H9 (cell line): ENCODE results near the gene MYH14. TPM values are rescaled to one million over a fixed set of nuclear protein-coding genes. Genes with fewer than 3 reads are reported as not detected.

Experiments
- DNase-seq: peaks from one replicate; pipeline ENCODE4 v3.0.0-alpha.2; 2017
- H2AFZ ChIP-seq: one replicate; pipeline ENCODE4 v1.6.1; 2013; ENCODE audit warnings: mild to moderate bottlenecking, low read length, control low read depth, moderate library complexity
- H2AK5ac ChIP-seq: 2 replicates; pipeline ENCODE4 v1.6.1; 2013; ENCODE audit warnings: low read length, control low read depth, mixed read lengths; ENCODE audit not compliant: insufficient read length
- H2BK120ac ChIP-seq: one replicate; pipeline ENCODE4 v1.6.1; 2013; ENCODE audit warnings: low read depth, mild to moderate bottlenecking, low read length, control low read depth, inconsistent platforms; ENCODE audit not compliant: poor library complexity, severe bottlenecking
- H2BK12ac ChIP-seq: 2 replicates; pipeline ENCODE4 v1.6.1; 2013; ENCODE audit warnings: low read length, control low read depth, mixed read lengths, low read depth; ENCODE audit not compliant: insufficient read length
- H2BK15ac ChIP-seq: 2 replicates; pipeline ENCODE4 v1.6.1; 2013; ENCODE audit warnings: low read depth, low read length, control low read depth
- H2BK20ac ChIP-seq: one replicate; pipeline ENCODE4 v1.6.1; 2013; ENCODE audit warnings: low read depth, mild to moderate bottlenecking, low read length, control low read depth, inconsistent platforms; ENCODE audit not compliant: poor library complexity, severe bottlenecking
- H2BK5ac ChIP-seq: 2 replicates; pipeline ENCODE4 v1.6.1; 2013; ENCODE audit warnings: low read length, control low read depth, mixed read lengths; ENCODE audit not compliant: insufficient read length
- H3K14ac ChIP-seq: 2 replicates; pipeline ENCODE4 v1.6.1; 2013; ENCODE audit warnings: low read length, control low read depth; ENCODE audit not compliant: insufficient read depth
- H3K18ac ChIP-seq: 2 replicates; pipeline ENCODE4 v1.6.1; 2013; ENCODE audit warnings: low read depth, mild to moderate bottlenecking, mixed read lengths, low read length, control low read depth; ENCODE audit not compliant: insufficient read length
- H3K23ac ChIP-seq: 2 replicates; pipeline ENCODE4 v1.6.1; 2013; ENCODE audit warnings: low read length, control low read depth, mixed read lengths, low read depth; ENCODE audit not compliant: insufficient read length
- H3K23me2 ChIP-seq: 2 replicates; pipeline ENCODE4 v1.6.1; 2013; ENCODE audit warnings: low read depth, mild to moderate bottlenecking, mixed read lengths, low read length, control low read depth; ENCODE audit not compliant: insufficient read length, poor library complexity, severe bottlenecking
- H3K27ac ChIP-seq: 2 replicates; pipeline ENCODE4 v1.5.1; 2013; ENCODE audit warnings: low read length, control low read depth, mixed read lengths, low read depth; ENCODE audit not compliant: insufficient read length
- H3K27me3 ChIP-seq: 2 replicates; pipeline ENCODE4 v1.6.1; 2013; ENCODE audit warnings: low read length, control low read depth, inconsistent platforms; ENCODE audit not compliant: insufficient read depth
- H3K4ac ChIP-seq: 2 replicates; pipeline ENCODE4 v1.6.1; 2013; ENCODE audit warnings: low read depth, mild to moderate bottlenecking, control low read depth, inconsistent platforms, low read length, moderate library complexity
- H3K4me1 ChIP-seq: 2 replicates; pipeline ENCODE4 v1.6.1; 2013; ENCODE audit warnings: low read length, control low read depth, inconsistent platforms; ENCODE audit not compliant: insufficient read depth
- H3K4me2 ChIP-seq: 2 replicates; pipeline ENCODE4 v1.6.1; 2013; ENCODE audit warnings: low read length, control low read depth, mixed read lengths; ENCODE audit not compliant: insufficient read length, insufficient read depth
- H3K56ac ChIP-seq: 2 replicates; pipeline ENCODE4 v1.6.1; 2013; ENCODE audit warnings: low read depth, mild to moderate bottlenecking, mixed read lengths, low read length, control low read depth; ENCODE audit not compliant: insufficient read length
- H3K79me1 ChIP-seq: 2 replicates; pipeline ENCODE4 v1.6.1; 2013; ENCODE audit warnings: low read depth, mild to moderate bottlenecking, moderate library complexity, low read length, control low read depth, inconsistent platforms; ENCODE audit not compliant: insufficient read depth, poor library complexity, severe bottlenecking
- H3K79me2 ChIP-seq: 2 replicates; pipeline ENCODE4 v1.6.1; 2013; ENCODE audit warnings: low read length, control low read depth, inconsistent platforms; ENCODE audit not compliant: insufficient read depth
- H3K9ac ChIP-seq: 2 replicates; pipeline ENCODE4 v1.6.1; 2013; ENCODE audit warnings: low read length, control low read depth, mixed read lengths; ENCODE audit not compliant: insufficient read length; ENCODE audit errors: extremely low read depth
- H3K9me3 ChIP-seq: one replicate; pipeline ENCODE4 v1.6.1; 2013; ENCODE audit warnings: low read depth, low read length, inconsistent platforms; ENCODE audit not compliant: control insufficient read depth
- H3T11ph ChIP-seq: one replicate; pipeline ENCODE4 v1.6.1; 2013; ENCODE audit warnings: mild to moderate bottlenecking, low read length, control low read depth, inconsistent platforms
- H4K20me1 ChIP-seq: one replicate; pipeline ENCODE4 v1.6.1; 2013; ENCODE audit not compliant: control insufficient read depth, insufficient read length, insufficient read depth
- H4K5ac ChIP-seq: 2 replicates; pipeline ENCODE4 v1.6.1; 2013; ENCODE audit warnings: low read depth, mild to moderate bottlenecking, mixed read lengths, low read length, control low read depth; ENCODE audit not compliant: insufficient read length
- H4K8ac ChIP-seq: replicated peaks from 2 replicates; pipeline ENCODE4 v1.6.1; 2013; ENCODE audit warnings: low read length, control low read depth, mixed read lengths, low read depth; ENCODE audit not compliant: insufficient read length
- H4K91ac ChIP-seq: 2 replicates; pipeline ENCODE4 v1.6.1; 2013; ENCODE audit warnings: low read depth, mild to moderate bottlenecking, moderate library complexity, mixed read lengths, low read length, control low read depth; ENCODE audit not compliant: insufficient read length
- H3K27ac Mint-ChIP-seq, 3 experiments: 2 replicates in 2 of 3; 3 replicates in 1 of 3; pipeline ENCODE4 v1.8.0; 2020 to 2021; ENCODE audit warnings: mixed read lengths in 3 of 3, mild to moderate bottlenecking in 1 of 3, moderate library complexity in 1 of 3
- H3K27me3 Mint-ChIP-seq: 2 replicates; pipeline ENCODE4 v1.8.0; 2021; ENCODE audit warnings: low read depth, mild to moderate bottlenecking, moderate library complexity, mixed read lengths
- H3K36me3 Mint-ChIP-seq, 3 experiments: 2 replicates in 2 of 3; 3 replicates in 1 of 3; pipeline ENCODE4 v1.8.0; 2020 to 2021; ENCODE audit warnings: low read depth in 3 of 3, mixed read lengths in 3 of 3; ENCODE audit not compliant: insufficient read depth in 1 of 3
- H3K4me1 Mint-ChIP-seq, 2 experiments: 2 replicates each; pipeline ENCODE4 v1.8.0; 2020; ENCODE audit warnings: mixed read lengths in 2 of 2
- H3K4me3 Mint-ChIP-seq, 2 experiments: 2 replicates in 1 of 2; 3 replicates in 1 of 2; pipeline ENCODE4 v1.8.0; 2020 to 2021; ENCODE audit warnings: mild to moderate bottlenecking in 2 of 2, mixed read lengths in 2 of 2, moderate library complexity in 1 of 2
- H3K9me3 Mint-ChIP-seq, 2 experiments: 2 replicates in 1 of 2; 3 replicates in 1 of 2; pipeline ENCODE4 v1.8.0; 2020; ENCODE audit warnings: mild to moderate bottlenecking in 2 of 2, mixed read lengths in 2 of 2, moderate library complexity in 1 of 2
- WGBS: extraction: QIAGEN DNeasy Blood & Tissue Kit; methylation state at CpG from one replicate; pipeline ENCODE4 v1.1.7; 2013; ENCODE audit warnings: missing lambda C conversion rate, low lambda C conversion rate, mixed read lengths; ENCODE audit not compliant: insufficient read length; ENCODE audit errors: extremely low coverage; 5-methylcytosine and 5-hydroxymethylcytosine counted together
- total RNA-seq: library from RNA; stranded (reverse); gene quantifications from 2 replicates; pipeline ENCODE4 v1.2.1, GENCODE V29; 2021
- TF ChIP-seq, protein P1 (sequence below): fragments of 200-600 bp; sonication (generic); conservative IDR thresholded peaks from 3 replicates; pipeline ENCODE4 v1.8.0; 2021; ENCODE audit warnings: antibody characterized with exemption, mild to moderate bottlenecking

The MYH14 gene
- total RNA-seq, 1 experiment from 2014 or later: 27.7 TPM

DNA sequence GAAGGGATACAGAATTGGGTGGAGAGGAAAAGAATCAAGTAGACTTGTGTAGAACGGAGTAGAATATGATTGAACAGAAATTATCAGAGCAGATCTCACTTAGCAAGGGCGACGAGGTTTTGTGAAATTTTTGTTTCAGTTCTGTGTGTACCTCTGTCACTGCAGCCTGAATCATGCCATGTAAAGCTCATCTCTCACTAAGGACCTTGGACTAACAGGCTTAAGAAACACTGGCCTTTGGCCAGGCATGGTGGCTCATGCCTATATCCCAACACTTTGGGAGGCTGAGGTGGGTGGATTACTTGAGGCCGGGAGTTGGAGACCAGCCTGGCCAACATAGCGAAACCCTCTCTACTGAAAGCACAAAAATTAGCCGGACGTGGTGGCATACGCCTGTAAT is 62.6 kb downstream of the MYH14 start:
- Histone ChIP-seq H3K79me2 (no peaks in the 10 kb centered on the region), H2BK20ac (no peak overlapping the region), H2AFZ (no peak overlapping the region), H3K27me3 (no peaks in the 10 kb centered on the region), H4K91ac (no peak overlapping the region), H2BK120ac (no peak overlapping the region), H3T11ph (no peak overlapping the region), H3K56ac (no peak overlapping the region), H2BK5ac (no peak overlapping the region), H3K4me1 (no peaks in the 10 kb centered on the region), H3K18ac (no peak overlapping the region), H3K23ac (no peak overlapping the region), H3K9ac (no peak overlapping the region), H3K9me3 (no peaks in the 10 kb centered on the region), H3K79me1 (no peaks in the 10 kb centered on the region), H3K14ac (no peak overlapping the region), H3K23me2 (no peaks in the 10 kb centered on the region), H4K20me1 (no peaks in the 10 kb centered on the region), H3K4me2 (no peak overlapping the region), H2BK12ac (no peak overlapping the region), H4K5ac (no peak overlapping the region), H3K27ac (no peak overlapping the region), H2BK15ac (no peak overlapping the region), H4K8ac (no peak overlapping the region), H3K4ac (no peak overlapping the region), H2AK5ac (no peak overlapping the region)
- Mint-ChIP-seq H3K4me3 (peak overlapping the region in 1 of 2 experiments; percentile 63; a peak in 1 of 5 replicates), H3K36me3 (peaks cover 16 to 27% (median 22%) of the 10 kb centered on the region in 3 experiments; a peak in 6 of 7 replicates), H3K4me1 (peaks cover 0 to 6% of the 10 kb centered on the region in 2 experiments), H3K9me3 (no peaks in the 10 kb centered on the region), H3K27ac (no peak overlapping the region), H3K27me3 (no peaks in the 10 kb centered on the region; the same call in 1 of the 2 replicates)
- no peak for DNase-seq
- WGBS: no CpG with 5 or more reads among the region's 8 CpGs
- TF ChIP-seq, protein P1, sequence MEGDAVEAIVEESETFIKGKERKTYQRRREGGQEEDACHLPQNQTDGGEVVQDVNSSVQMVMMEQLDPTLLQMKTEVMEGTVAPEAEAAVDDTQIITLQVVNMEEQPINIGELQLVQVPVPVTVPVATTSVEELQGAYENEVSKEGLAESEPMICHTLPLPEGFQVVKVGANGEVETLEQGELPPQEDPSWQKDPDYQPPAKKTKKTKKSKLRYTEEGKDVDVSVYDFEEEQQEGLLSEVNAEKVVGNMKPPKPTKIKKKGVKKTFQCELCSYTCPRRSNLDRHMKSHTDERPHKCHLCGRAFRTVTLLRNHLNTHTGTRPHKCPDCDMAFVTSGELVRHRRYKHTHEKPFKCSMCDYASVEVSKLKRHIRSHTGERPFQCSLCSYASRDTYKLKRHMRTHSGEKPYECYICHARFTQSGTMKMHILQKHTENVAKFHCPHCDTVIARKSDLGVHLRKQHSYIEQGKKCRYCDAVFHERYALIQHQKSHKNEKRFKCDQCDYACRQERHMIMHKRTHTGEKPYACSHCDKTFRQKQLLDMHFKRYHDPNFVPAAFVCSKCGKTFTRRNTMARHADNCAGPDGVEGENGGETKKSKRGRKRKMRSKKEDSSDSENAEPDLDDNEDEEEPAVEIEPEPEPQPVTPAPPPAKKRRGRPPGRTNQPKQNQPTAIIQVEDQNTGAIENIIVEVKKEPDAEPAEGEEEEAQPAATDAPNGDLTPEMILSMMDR: no peak
